ENCODE results near the gene ZNF814. TPM values are rescaled to one million over a fixed set of nuclear protein-coding genes. Genes with fewer than 3 reads are reported as not detected.

The ZNF814 gene
- total RNA-seq, 2 donors from 2014 or later = 23.4 to 37.1 TPM

GRCh38 chr19:57803594-57804325 is 85.1 kb downstream of the ZNF814 start:
- DNase-seq (no peak), ATAC-seq (no peak)
- H3K9me3 ChIP-seq (ENCODE audit: control insufficient read depth, low read length, poor library complexity, severe bottlenecking) = no peaks in the 10 kb centered on the region
- Mint-ChIP-seq H3K4me1 (peaks cover 13% of the 10 kb centered on the region), H3K27ac (peak overlapping the region; percentile 59), H3K36me3 (ENCODE audit: low read depth) (no peaks in the 10 kb centered on the region), H3K27me3 (no peaks in the 10 kb centered on the region), H3K4me3 (peak overlapping the region; percentile 10)

- H3K9me3 ChIP-seq (ENCODE audit: control insufficient read depth, low read length, poor library complexity, severe bottlenecking) = no peaks in the 10 kb centered on the region
- no peaks in the 10 kb centered on the region for H3K27me3 Mint-ChIP-seq
- ATAC-seq (no peak), DNase-seq (no peak)
- H3K4me3 Mint-ChIP-seq = peak overlapping the region; percentile 10
- H3K27ac Mint-ChIP-seq = peak overlapping the region; percentile 59
- no peaks in the 10 kb centered on the region for H3K36me3 Mint-ChIP-seq (ENCODE audit: low read depth)
- peaks cover 13% of the 10 kb centered on the region for H3K4me1 Mint-ChIP-seq
These were observed 85.6 kb downstream of the ZNF814 start for GRCh38 chr19:57803265-57803593.

GRCh38 chr19:57802269-57802668 is 86.6 kb downstream of the ZNF814 start:
- Mint-ChIP-seq H3K4me3 (no peak overlapping the region), H3K4me1 (peaks cover 13% of the 10 kb centered on the region), H3K27ac (no peak overlapping the region), H3K27me3 (no peaks in the 10 kb centered on the region), H3K36me3 (ENCODE audit: low read depth) (no peaks in the 10 kb centered on the region)
- ATAC-seq (no peak), DNase-seq (no peak)
- H3K9me3 ChIP-seq (ENCODE audit: control insufficient read depth, low read length, poor library complexity, severe bottlenecking) = no peaks in the 10 kb centered on the region

GRCh38 chr19:57800696-57801095 is 88.1 kb downstream of the ZNF814 start:
- Mint-ChIP-seq H3K4me3 (no peak overlapping the region), H3K36me3 (ENCODE audit: low read depth) (peaks cover 1% of the 10 kb centered on the region), H3K27ac (no peak overlapping the region)

More at GRCh38 chr19:57800696-57801095, 88.1 kb downstream of the ZNF814 start:
- ATAC-seq (no peak), DNase-seq (no peak)
- peaks cover 12% of the 10 kb centered on the region for H3K4me1 Mint-ChIP-seq
- H3K9me3 ChIP-seq (ENCODE audit: control insufficient read depth, low read length, poor library complexity, severe bottlenecking) = no peaks in the 10 kb centered on the region
- H3K27me3 Mint-ChIP-seq = no peaks in the 10 kb centered on the region

Other genes with a start within 250 kb of the ZNF814 start
- not detected for gene ZSCAN4, start 220.1 kb downstream of the ZNF814 start, total RNA-seq
- gene ZNF551, start 207.1 kb downstream of the ZNF814 start, total RNA-seq = 10 to 100 TPM in 1 of 2 donors, 1 to 10 TPM in 1; 9.2 to 13.9 TPM
- 10 to 100 TPM in 1 of 2 donors, 1 to 10 TPM in 1; 1.9 to 20.0 TPM for gene ZNF154, start 179.8 kb downstream of the ZNF814 start, total RNA-seq
- gene ZNF671, start 161.4 kb downstream of the ZNF814 start, total RNA-seq = 1 to 10 TPM; 7.4 to 9.2 TPM
- gene ZNF776, start 142.2 kb downstream of the ZNF814 start, total RNA-seq = 10 to 100 TPM; 12.4 to 13.6 TPM
- 10 to 100 TPM; 34.8 to 37.7 TPM for gene ZNF586, start 119.4 kb downstream of the ZNF814 start, total RNA-seq
- gene ZNF552, start 74.1 kb downstream of the ZNF814 start, total RNA-seq = 10 to 100 TPM; 11.8 to 12.8 TPM
- gene ZNF587B, start 58.7 kb downstream of the ZNF814 start, total RNA-seq = 10 to 100 TPM; 19.0 to 23.3 TPM
- 10 to 100 TPM; 44.1 to 50.4 TPM for gene ZNF587, start 39.2 kb downstream of the ZNF814 start, total RNA-seq
- 10 to 100 TPM; 28.0 to 29.6 TPM for gene ZNF417, start 27.6 kb upstream of the ZNF814 start, total RNA-seq
- 1 to 10 TPM; 2.7 to 6.5 TPM for gene ZNF418, start 46.4 kb upstream of the ZNF814 start, total RNA-seq
- 10 to 100 TPM; 11.9 to 12.6 TPM for gene ZNF256, start 58.7 kb upstream of the ZNF814 start, total RNA-seq
- gene C19orf18, start 85.5 kb upstream of the ZNF814 start, total RNA-seq = under 1 TPM; 0.37 to 0.65 TPM
- 1 to 10 TPM; 7.1 TPM for gene ZNF606, start 113.8 kb upstream of the ZNF814 start, total RNA-seq
- not detected for gene ZSCAN1, start 145.0 kb upstream of the ZNF814 start, total RNA-seq
- under 1 TPM; 0.16 to 0.57 TPM for gene ZNF135, start 170.2 kb upstream of the ZNF814 start, total RNA-seq
- gene ZSCAN18, start 209.2 kb upstream of the ZNF814 start, total RNA-seq = 10 to 100 TPM; 29.3 to 30.7 TPM